CD14-positive monocyte (primary cell): ENCODE measurements around the gene ADGRG6. TPM values are rescaled to one million over a fixed set of nuclear protein-coding genes. Genes with fewer than 3 reads are reported as not detected.

Source experiments
- DNase-seq, 3 donors: peaks; one replicate each; pipeline ENCODE4 v3.0.0-alpha.2; 2011 to 2022
- H2AFZ ChIP-seq: 2 replicates; pipeline ENCODE4 v1.6.0; 2012; ENCODE audit warnings: mild to moderate bottlenecking, low read depth, low read length, inconsistent platforms; ENCODE audit not compliant: insufficient read depth, poor library complexity, severe bottlenecking
- H3K27ac ChIP-seq, 2 donors: 1 replicate in 1 of 2; 2 replicates in 1 of 2; pipeline ENCODE4 v1.5.1; 2012 to 2013; ENCODE audit warnings: low read length in 2 of 2, control low read depth in 1 of 2, inconsistent platforms in 1 of 2, low read depth in 1 of 2, mild to moderate bottlenecking in 1 of 2
- H3K27me3 ChIP-seq, 2 donors: one replicate each; pipeline versions ENCODE4 v1.6.0 to v1.6.1; 2011 to 2013; ENCODE audit warnings: low read length in 2 of 2; ENCODE audit not compliant: control insufficient read depth in 2 of 2, insufficient read depth in 2 of 2
- H3K36me3 ChIP-seq, 2 donors: replicated peaks in 1 of 2; 1 replicate in 1 of 2; 2 replicates in 1 of 2; pipeline versions ENCODE4 v1.5.1 to v1.6.1; 2012 to 2013; ENCODE audit warnings: low read length in 2 of 2, control low read depth in 1 of 2, inconsistent platforms in 1 of 2, mild to moderate bottlenecking in 1 of 2; ENCODE audit not compliant: insufficient read depth in 2 of 2, control insufficient read depth in 1 of 2
- H3K4me1 ChIP-seq, 2 donors: 1 replicate in 1 of 2; 2 replicates in 1 of 2; pipeline versions ENCODE4 v1.5.1 to v1.6.1; 2012 to 2013; ENCODE audit warnings: low read length in 2 of 2, control low read depth in 1 of 2, inconsistent platforms in 1 of 2, mild to moderate bottlenecking in 1 of 2, moderate library complexity in 1 of 2; ENCODE audit not compliant: insufficient read depth in 2 of 2, control insufficient read depth in 1 of 2
- H3K4me2 ChIP-seq: replicated peaks from 2 replicates; pipeline ENCODE3; 2012; ENCODE audit warnings: low read length, moderate library complexity, mild to moderate bottlenecking; ENCODE audit not compliant: poor library complexity, severe bottlenecking; ENCODE audit errors: extremely low read depth
- H3K4me3 ChIP-seq, 3 experiments: fragments of 200-600 bp in 1 of 3; sonication (generic) in 1 of 3; replicated peaks in 1 of 3; 1 replicate in 2 of 3; 2 replicates in 1 of 3; pipeline ENCODE4 v1.5.1; 2011 to 2013; ENCODE audit warnings: low read length in 3 of 3, mild to moderate bottlenecking in 3 of 3, control low read depth in 2 of 3, low read depth in 2 of 3, inconsistent platforms in 1 of 3, moderate library complexity in 1 of 3
- H3K79me2 ChIP-seq: 2 replicates; pipeline ENCODE4 v1.6.0; 2012; ENCODE audit warnings: mild to moderate bottlenecking, control low read depth, inconsistent platforms, low read length, moderate library complexity; ENCODE audit not compliant: insufficient read depth
- H3K9ac ChIP-seq: 2 replicates; pipeline ENCODE4 v1.6.0; 2017; ENCODE audit warnings: low read length, mild to moderate bottlenecking; ENCODE audit not compliant: insufficient read depth, poor library complexity, severe bottlenecking
- H3K9me3 ChIP-seq, 2 donors: replicated peaks in 1 of 2; 1 replicate in 1 of 2; 2 replicates in 1 of 2; pipeline versions ENCODE4 v1.5.1 to v1.6.1; 2012 to 2013; ENCODE audit warnings: low read length in 2 of 2, control low read depth in 1 of 2; ENCODE audit not compliant: control insufficient read depth in 1 of 2, insufficient read depth in 1 of 2
- H4K20me1 ChIP-seq: 2 replicates; pipeline ENCODE4 v1.6.0; 2012; ENCODE audit warnings: mild to moderate bottlenecking, low read length, control low read depth, moderate library complexity; ENCODE audit not compliant: insufficient read depth
- H3K27ac Mint-ChIP-seq, 7 donors: one replicate each; pipeline ENCODE4 v1.8.0; 2020; ENCODE audit warnings: mild to moderate bottlenecking in 7 of 7, mixed read lengths in 7 of 7, moderate library complexity in 6 of 7, inconsistent platforms in 2 of 7
- H3K27me3 Mint-ChIP-seq, 3 donors: one replicate each; pipeline ENCODE4 v1.8.0; 2021 to 2022; ENCODE audit warnings: low read depth in 3 of 3, mild to moderate bottlenecking in 3 of 3, mixed read lengths in 3 of 3, moderate library complexity in 3 of 3, inconsistent platforms in 1 of 3
- H3K36me3 Mint-ChIP-seq, 2 donors: one replicate each; pipeline ENCODE4 v1.8.0; 2020; ENCODE audit warnings: mixed read lengths in 2 of 2, inconsistent platforms in 1 of 2, mild to moderate bottlenecking in 1 of 2
- H3K4me1 Mint-ChIP-seq: one replicate; pipeline ENCODE4 v1.8.0; 2020; ENCODE audit warnings: mild to moderate bottlenecking, mixed read lengths
- H3K4me3 Mint-ChIP-seq, 2 donors: one replicate each; pipeline ENCODE4 v1.8.0; 2020; ENCODE audit warnings: mild to moderate bottlenecking in 2 of 2, mixed read lengths in 2 of 2, moderate library complexity in 1 of 2
- H3K9me3 Mint-ChIP-seq, 7 donors: one replicate each; pipeline ENCODE4 v1.8.0; 2020 to 2022; ENCODE audit warnings: mixed read lengths in 7 of 7, mild to moderate bottlenecking in 6 of 7, moderate library complexity in 6 of 7, inconsistent platforms in 2 of 7
- whole genome bisulfite sequencing: methylation state at CpG from one replicate; pipeline ENCODE4 v1.1.5; 2013; ENCODE audit warnings: missing lambda C conversion rate; ENCODE audit not compliant: insufficient coverage; 5-methylcytosine and 5-hydroxymethylcytosine counted together
- intact Hi-C, 2 donors: fragments of 100-400 bp; cut with micrococcal nuclease; formaldehyde crosslinking; loops; one replicate each; pipeline versions ENCODE4 v1.15.0 to v1.15.1; 2023
- polyA plus RNA-seq, 3 donors: library from polyadenylated mRNA; depleted of rRNA in 1 of 3; unstranded in 2 of 3; stranded (reverse) in 1 of 3; fragments of 300-500 nt in 2 of 3; fragments of >200 nt in 1 of 3; fragmentation: Illumina TruSeq in 2 of 3; gene quantifications; 1 replicate in 2 of 3; 2 replicates in 1 of 3; pipeline ENCODE4 v1.2.3, GENCODE V29; 2012 to 2021
- TF ChIP-seq, protein P1 (sequence below): fragments of 200-600 bp; IDR thresholded peaks from one replicate; pipeline ENCODE4 v1.8.0; 2022; ENCODE audit warnings: antibody characterized with exemption, mild to moderate bottlenecking

The ADGRG6 gene
- polyA plus RNA-seq, 3 donors = 0.18 to 0.31 TPM; not detected in 1

DNA sequence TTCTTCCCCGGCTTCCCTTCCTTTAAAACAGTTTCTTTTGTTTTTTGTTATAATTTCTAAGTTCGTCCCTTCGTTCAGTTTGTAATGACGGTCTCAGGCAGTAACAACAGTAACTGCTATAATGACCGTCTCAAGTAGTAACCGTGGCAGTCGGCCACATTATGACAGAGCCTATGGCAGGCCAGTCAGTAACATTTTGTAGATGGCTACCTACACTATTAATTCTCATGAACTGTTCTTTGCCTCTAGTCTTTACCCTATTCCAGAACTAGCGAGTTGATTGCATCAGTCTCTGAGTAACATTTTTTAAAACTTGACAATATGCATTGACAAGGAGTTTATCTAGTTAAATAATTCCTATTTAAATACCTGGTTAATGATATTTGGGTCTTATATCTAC lies 43.0 kb upstream of the ADGRG6 start:
- Histone ChIP-seq H3K9me3 (no peaks in the 10 kb centered on the region), H3K36me3 (no peaks in the 10 kb centered on the region), H3K27ac (no peak overlapping the region), H3K4me3 (no peak overlapping the region), H3K79me2 (no peaks in the 10 kb centered on the region), H3K4me1 (no peaks in the 10 kb centered on the region), H2AFZ (no peak overlapping the region), H3K4me2 (no peak overlapping the region), H4K20me1 (no peaks in the 10 kb centered on the region), H3K9ac (no peak overlapping the region), H3K27me3 (no peaks in the 10 kb centered on the region)
- Mint-ChIP-seq H3K36me3 (no peaks in the 10 kb centered on the region), H3K4me3 (no peak overlapping the region), H3K27ac (no peak overlapping the region), H3K4me1 (no peaks in the 10 kb centered on the region), H3K27me3 (peaks cover 1 to 2% (median 1%) of the 10 kb centered on the region in 3 donors), H3K9me3 (peaks cover 0 to 8% (median 0%) of the 10 kb centered on the region in 7 donors)
- TF ChIP-seq, protein P1, sequence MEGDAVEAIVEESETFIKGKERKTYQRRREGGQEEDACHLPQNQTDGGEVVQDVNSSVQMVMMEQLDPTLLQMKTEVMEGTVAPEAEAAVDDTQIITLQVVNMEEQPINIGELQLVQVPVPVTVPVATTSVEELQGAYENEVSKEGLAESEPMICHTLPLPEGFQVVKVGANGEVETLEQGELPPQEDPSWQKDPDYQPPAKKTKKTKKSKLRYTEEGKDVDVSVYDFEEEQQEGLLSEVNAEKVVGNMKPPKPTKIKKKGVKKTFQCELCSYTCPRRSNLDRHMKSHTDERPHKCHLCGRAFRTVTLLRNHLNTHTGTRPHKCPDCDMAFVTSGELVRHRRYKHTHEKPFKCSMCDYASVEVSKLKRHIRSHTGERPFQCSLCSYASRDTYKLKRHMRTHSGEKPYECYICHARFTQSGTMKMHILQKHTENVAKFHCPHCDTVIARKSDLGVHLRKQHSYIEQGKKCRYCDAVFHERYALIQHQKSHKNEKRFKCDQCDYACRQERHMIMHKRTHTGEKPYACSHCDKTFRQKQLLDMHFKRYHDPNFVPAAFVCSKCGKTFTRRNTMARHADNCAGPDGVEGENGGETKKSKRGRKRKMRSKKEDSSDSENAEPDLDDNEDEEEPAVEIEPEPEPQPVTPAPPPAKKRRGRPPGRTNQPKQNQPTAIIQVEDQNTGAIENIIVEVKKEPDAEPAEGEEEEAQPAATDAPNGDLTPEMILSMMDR = no peak
- 98% methylated on average over 6 of the region's 8 CpGs for WGBS
- intact Hi-C loops = no loop called here
- no peak for DNase-seq

DNA sequence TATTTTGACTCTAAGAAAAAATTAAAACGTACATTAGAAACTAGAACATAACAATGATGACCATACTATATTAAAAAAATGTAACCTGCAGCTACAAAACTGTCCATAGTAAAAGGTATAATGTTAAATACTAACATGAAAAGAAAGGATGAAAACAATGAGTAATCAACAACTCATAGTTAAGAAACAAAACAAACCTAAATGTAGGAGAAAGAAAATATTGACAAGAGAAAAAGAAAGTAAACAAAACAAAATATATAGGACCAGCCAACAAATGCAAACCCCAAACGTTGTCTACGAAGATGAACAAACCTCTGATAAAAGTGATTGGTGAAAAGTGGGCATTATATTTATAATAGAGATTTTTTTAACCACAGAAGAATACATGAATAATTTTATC lies 41.1 kb upstream of the ADGRG6 start:
- H3K4me1 Mint-ChIP-seq = no peaks in the 10 kb centered on the region
- TF ChIP-seq, protein P1 = no peak

More for the DNA sequence above, 41.1 kb upstream of the ADGRG6 start:
- WGBS = no CpG with 5 or more reads among the region's 3 CpGs
- H3K4me3 ChIP-seq = no peak overlapping the region
- no peaks in the 10 kb centered on the region for H3K36me3 Mint-ChIP-seq
- H3K4me2 ChIP-seq = no peak overlapping the region
- no peaks in the 10 kb centered on the region for H3K36me3 ChIP-seq
- no peaks in the 10 kb centered on the region for H3K27me3 ChIP-seq
- peaks cover 0 to 8% (median 0%) of the 10 kb centered on the region in 7 donors for H3K9me3 Mint-ChIP-seq
- no peaks in the 10 kb centered on the region for H3K79me2 ChIP-seq
- H3K9ac ChIP-seq = no peak overlapping the region
- no peak overlapping the region for H2AFZ ChIP-seq
- H3K4me3 Mint-ChIP-seq = no peak overlapping the region
- DNase-seq = no peak
- H3K27ac ChIP-seq = no peak overlapping the region
- H3K27ac Mint-ChIP-seq = no peak overlapping the region
- H3K27me3 Mint-ChIP-seq = peaks cover 1 to 2% (median 1%) of the 10 kb centered on the region in 3 donors
- no peaks in the 10 kb centered on the region for H3K4me1 ChIP-seq
- no peaks in the 10 kb centered on the region for H3K9me3 ChIP-seq
- intact Hi-C loops = no loop called here
- no peaks in the 10 kb centered on the region for H4K20me1 ChIP-seq
